K562 (cell line): ENCODE results near the gene PRSS12. TPM values are rescaled to one million over a fixed set of nuclear protein-coding genes. Genes with fewer than 3 reads are reported as not detected.

Experiments used
- ATAC-seq: fragments of 200-7000 bp; cut with Tn5 transposase; 3 replicates; pipeline ENCODE4 v1.9.1; 2020; ENCODE audit warnings: moderate library complexity
- BruUV-seq: library from RNA; stranded (reverse); fragments of 400-500 nt; replicated peaks from 2 replicates; lab custom pipeline; 2021; lab: Mats Ljungman, UMichigan
- CTCF ChIA-PET: fragments of 300-600 bp; formaldehyde crosslinking; extraction: SDS; loops from one replicate; lab custom pipeline; 2021; ENCODE audit warnings: low intra/inter-chr PET ratio; lab: Yijun Ruan, JAX
- POLR2A ChIA-PET: fragments of 300-600, 350-650 bp; sonication (Branson Sonifier 250); formaldehyde crosslinking; extraction: SDS; loops from one replicate; lab custom pipeline; 2021; ENCODE audit warnings: antibody characterized with exemption, inconsistent platforms; lab: Yijun Ruan, JAX
- DNase-seq, 4 experiments: peaks; one replicate each; pipeline versions ENCODE4 v3.0.0 to v3.0.0-alpha.2; 2011 to 2018; ENCODE audit warnings: low spot score in 3 of 4, mixed read lengths in 3 of 4; ENCODE audit errors: extremely low read depth in 1 of 4
- FAIRE-seq: peaks from 2 replicates; lab custom pipeline; 2011; peaks lifted over from hg19 to GRCh38; lab: Jason Lieb, UNC
- H2AFZ ChIP-seq: 2 replicates; pipeline ENCODE4 v1.6.0; 2011; ENCODE audit warnings: low read depth, low read length, control low read depth, inconsistent platforms
- H3K27ac ChIP-seq: fragments of 200-600 bp; 3 replicates; pipeline ENCODE4 v1.8.0; 2011; ENCODE audit warnings: low read depth, mild to moderate bottlenecking, control low read depth, inconsistent platforms, low read length, moderate library complexity, mixed read lengths; ENCODE audit errors: extremely low read depth
- H3K27me3 ChIP-seq, 2 experiments: fragments of 300-600 bp in 1 of 2; 2 replicates in 1 of 2; 3 replicates in 1 of 2; pipeline versions ENCODE4 v1.6.0 to v1.8.0; 2011; ENCODE audit warnings: inconsistent platforms in 2 of 2, low read length in 2 of 2, mild to moderate bottlenecking in 1 of 2, mixed read lengths in 1 of 2, moderate library complexity in 1 of 2; ENCODE audit not compliant: control insufficient read depth in 2 of 2, insufficient read depth in 2 of 2
- H3K36me3 ChIP-seq: fragments of 300-600 bp; 3 replicates; pipeline ENCODE4 v1.8.0; 2011; ENCODE audit warnings: mild to moderate bottlenecking, low read length, inconsistent platforms; ENCODE audit not compliant: control insufficient read depth, insufficient read depth
- H3K4me1 ChIP-seq, 2 experiments: fragments of 200-600 bp in 1 of 2; replicated peaks in 1 of 2; 2 replicates in 1 of 2; 3 replicates in 1 of 2; pipeline versions ENCODE4 v1.5.1 to v1.8.0; 2011; ENCODE audit warnings: inconsistent platforms in 2 of 2, low read length in 2 of 2, mild to moderate bottlenecking in 1 of 2, mixed read lengths in 1 of 2, moderate library complexity in 1 of 2; ENCODE audit not compliant: control insufficient read depth in 2 of 2, insufficient read depth in 2 of 2
- H3K4me2 ChIP-seq: 2 replicates; pipeline ENCODE4 v1.6.1; 2011; ENCODE audit warnings: low read length, control low read depth, inconsistent platforms, mixed read lengths; ENCODE audit not compliant: insufficient read depth
- H3K4me3 ChIP-seq: fragments of 200-600 bp; sonication (generic), shearing (Covaris generic); 2 replicates; pipeline ENCODE4 v1.5.1; 2016; ENCODE audit warnings: control low read depth, inconsistent platforms
- H3K79me2 ChIP-seq: fragments of 200-600 bp; 3 replicates; pipeline ENCODE4 v1.8.0; 2011; ENCODE audit warnings: low read length, inconsistent platforms; ENCODE audit not compliant: control insufficient read depth, insufficient read depth
- H3K9ac ChIP-seq, 2 experiments: 2 replicates each; pipeline versions ENCODE4 v1.6.0 to v1.6.1; 2011; ENCODE audit warnings: low read depth in 2 of 2, low read length in 2 of 2, control low read depth in 1 of 2, inconsistent platforms in 1 of 2, mild to moderate bottlenecking in 1 of 2, mixed read lengths in 1 of 2; ENCODE audit not compliant: insufficient read depth in 1 of 2
- H3K9me1 ChIP-seq: one replicate; pipeline ENCODE4 v1.6.0; 2011; ENCODE audit warnings: inconsistent platforms, mild to moderate bottlenecking, low read length, moderate library complexity; ENCODE audit not compliant: control insufficient read depth, insufficient read depth
- H3K9me3 ChIP-seq: replicated peaks from 2 replicates; pipeline ENCODE4 v1.5.1; 2011; ENCODE audit warnings: low read depth, low read length, inconsistent platforms; ENCODE audit not compliant: control insufficient read depth, insufficient read depth
- H4K20me1 ChIP-seq: replicated peaks from 2 replicates; pipeline ENCODE4 v1.6.1; 2011; ENCODE audit warnings: low read length, inconsistent platforms, mixed read lengths; ENCODE audit not compliant: control insufficient read depth, insufficient read depth
- ATF1 ChIP-seq, 2 experiments: fragments of 450-650 bp in 1 of 2; IDR thresholded peaks; 2 replicates each; pipeline ENCODE4 v1.6.1; 2016; ENCODE audit warnings: missing compliant biosample characterization in 1 of 2, missing genetic modification characterization in 1 of 2
- CBX5 ChIP-seq: IDR thresholded peaks from 2 replicates; pipeline ENCODE4 v1.6.1; 2014; ENCODE audit warnings: low read depth, borderline replicate concordance
- CEBPB ChIP-seq: fragments of 450-650 bp; IDR thresholded peaks from 2 replicates; pipeline ENCODE4 v1.6.1; 2016; ENCODE audit warnings: missing genetic modification characterization, missing compliant biosample characterization
- CHD2 ChIP-seq: IDR thresholded peaks from 2 replicates; pipeline ENCODE4 v1.6.1; 2011; ENCODE audit warnings: low read depth, low read length
- HNRNPK ChIP-seq: fragments of 200-400 bp; formaldehyde crosslinking; IDR thresholded peaks from one replicate; pipeline ENCODE4 v1.6.1; 2018; ENCODE audit warnings: mild to moderate bottlenecking, low read depth, low read length; ENCODE audit not compliant: poor library complexity, severe bottlenecking
- KAT8 ChIP-seq: fragments of 450-650 bp; IDR thresholded peaks from 2 replicates; pipeline ENCODE4 v1.6.1; 2016; ENCODE audit warnings: low read depth, mild to moderate bottlenecking
- LCOR ChIP-seq: sonication (generic); formaldehyde crosslinking; IDR thresholded peaks from 2 replicates; pipeline ENCODE4 v1.8.0; 2022; ENCODE audit warnings: mild to moderate bottlenecking, missing genetic modification reagents
- MBD2 ChIP-seq: sonication (generic); IDR thresholded peaks from 2 replicates; pipeline ENCODE4 v1.6.1; 2016; ENCODE audit warnings: low read depth, borderline replicate concordance
- MYBL2 ChIP-seq, 2 experiments: fragments of 450-650 bp in 1 of 2; sonication (generic) in 1 of 2; formaldehyde crosslinking in 1 of 2; IDR thresholded peaks; 2 replicates each; pipeline versions ENCODE4 v1.6.1 to v1.8.1; 2017 to 2022; ENCODE audit warnings: borderline replicate concordance in 1 of 2, inconsistent platforms in 1 of 2, low read depth in 1 of 2, mild to moderate bottlenecking in 1 of 2, missing genetic modification reagents in 1 of 2, moderate library complexity in 1 of 2
- PRDM10 ChIP-seq: fragments of 450-650 bp; IDR thresholded peaks from 2 replicates; pipeline ENCODE4 v1.6.1; 2018; ENCODE audit not compliant: partially characterized antibody
- PREB ChIP-seq: sonication (generic); formaldehyde crosslinking; IDR thresholded peaks from 2 replicates; pipeline ENCODE4 v1.8.1; 2023; ENCODE audit warnings: mild to moderate bottlenecking, missing genetic modification reagents
- TAF15 ChIP-seq: fragments of 200-400 bp; formaldehyde crosslinking; IDR thresholded peaks from 2 replicates; pipeline ENCODE4 v1.6.1; 2017; ENCODE audit warnings: mild to moderate bottlenecking, low read depth, low read length, moderate library complexity
- YY1 ChIP-seq, 3 experiments: IDR thresholded peaks; 2 replicates each; pipeline ENCODE4 v1.6.1; 2011; ENCODE audit warnings: low read length in 2 of 3, mild to moderate bottlenecking in 2 of 3, moderate library complexity in 2 of 3, borderline replicate concordance in 1 of 3, control low read depth in 1 of 3, low read depth in 1 of 3; ENCODE audit not compliant: insufficient read depth in 3 of 3, insufficient replicate concordance in 2 of 3, control insufficient read depth in 1 of 3, insufficient read length in 1 of 3; ENCODE audit errors: extremely low read depth in 1 of 3
- ZNF133 ChIP-seq: fragments of 250-450 bp; sonication (Bioruptor Pico); IDR thresholded peaks from 2 replicates; pipeline ENCODE4 v1.4.0; 2020; ENCODE audit warnings: mild to moderate bottlenecking
- ZNF316 ChIP-seq: fragments of 450-650 bp; IDR thresholded peaks from 2 replicates; pipeline ENCODE4 v1.6.1; 2016
- ZNF583 ChIP-seq: fragments of 250-450 bp; sonication (Bioruptor Pico); IDR thresholded peaks from 2 replicates; pipeline ENCODE4 v1.4.0; 2020
- ZNF764 ChIP-seq: fragments of 250-450 bp; sonication (Bioruptor Pico); IDR thresholded peaks from 2 replicates; pipeline ENCODE4 v1.4.0; 2020; ENCODE audit warnings: low read depth, mild to moderate bottlenecking, moderate library complexity
- WGBS: fragments of 100-300 bp; shearing (Covaris generic); methylation state at CpG from one replicate; pipeline ENCODE4 v1.1.6; 2016; ENCODE audit warnings: low coverage, mixed read lengths; ENCODE audit not compliant: insufficient coverage; ENCODE audit errors: missing lambda C conversion rate; 5-methylcytosine and 5-hydroxymethylcytosine counted together
- in situ Hi-C: fragments of 300-500 bp; cut with MboI; formaldehyde crosslinking; loops from 4 replicates; pipeline ENCODE4 v1.15.0; 2018; ENCODE audit warnings: inconsistent platforms, mixed read lengths
- intact Hi-C: fragments of 100-400 bp; cut with micrococcal nuclease; formaldehyde crosslinking; loops from 2 replicates; pipeline ENCODE4 v1.14.2; 2022
- polyA plus RNA-seq, 8 experiments: library from polyadenylated mRNA; depleted of rRNA in 4 of 8; stranded (reverse) in 5 of 8; unstranded in 3 of 8; fragments of >200 nt; fragmentation: Nextera tagmentation in 2 of 8; fragmentation: Illumina TruSeq in 1 of 8; extraction: Ambion mirVana in 2 of 8; extraction: Trizol in 1 of 8; gene quantifications; 2 replicates each; pipeline versions ENCODE4 v1.2.1 to v1.2.3, GENCODE V29; 2011 to 2014; ENCODE audit warnings: inconsistent platforms in 1 of 8, missing spikeins in 1 of 8
- total RNA-seq, 7 experiments: library from RNA; depleted of rRNA in 6 of 7; stranded (reverse); fragments of >200 nt in 6 of 7; fragmentation: Illumina TruSeq in 2 of 7; extraction: Trizol in 2 of 7; gene quantifications; 2 replicates each; pipeline versions ENCODE4 v1.2.1 to v1.2.3, GENCODE V29; 2011 to 2021; ENCODE audit warnings: low replicate concordance in 1 of 7

Gene PRSS12
- total and polyA plus RNA-seq, 9 of the 15 experiments (the other 6 are each of a cell fraction or from before 2014, with no cell fraction given), result 0.06 to 0.11 (median 0.09) TPM; not detected in 6

GRCh38 chr4:118343501-118343900, 9.3 kb downstream of the PRSS12 start (continued):
- TF ChIP-seq YY1 (IDR thresholded peaks at IDR 0.05; ENCODE audit: borderline replicate concordance in 1 of 3, control insufficient read depth in 1 of 3, extremely low read depth in 1 of 3, insufficient read depth in 3 of 3, insufficient read length in 1 of 3, insufficient replicate concordance in 2 of 3, low read depth in 1 of 3, low read length in 2 of 3) (no peak), KAT8 (no peak), ZNF764 (no peak), HNRNPK (no peak), MYBL2 (IDR thresholded peaks at IDR 0.05; ENCODE audit: low read depth) (no peak), MYBL2 (CRISPR knock-in tag; IDR thresholded peaks at IDR 0.05; ENCODE audit: borderline replicate concordance) (no peak), CBX5 (no peak), MBD2 (no peak), CHD2 (no peak), ZNF316 (no peak)

GRCh38 chr4:118340109-118340508, 12.7 kb downstream of the PRSS12 start:
- no peak for ATAC-seq
- in situ Hi-C loops, result no loop called here
- 0% methylated on average over 2 of the region's 2 CpGs for WGBS
- TF ChIP-seq LCOR (CRISPR knock-in tag) (no peak), ATF1 (CRISPR knock-in tag; IDR thresholded peaks at IDR 0.05) (no peak), ATF1 (tag; IDR thresholded peaks at IDR 0.05) (no peak), ZNF583 (CRISPR knock-in tag) (no peak), PRDM10 (no peak), PREB (no peak), ZNF133 (CRISPR knock-in tag) (no peak), TAF15 (no peak), CEBPB (tag) (no peak)

More at GRCh38 chr4:118340109-118340508, 12.7 kb downstream of the PRSS12 start:
- Histone ChIP-seq H4K20me1 (no peaks in the 10 kb centered on the region), H3K9ac (no peak overlapping the region), H3K4me1 (no peaks in the 10 kb centered on the region), H3K9me3 (no peaks in the 10 kb centered on the region), H2AFZ (no peak overlapping the region), H3K27me3 (no peaks in the 10 kb centered on the region), H3K27ac (no peak overlapping the region), H3K79me2 (no peaks in the 10 kb centered on the region), H3K9me1 (no peaks in the 10 kb centered on the region), H3K4me3 (no peak overlapping the region), H3K4me2 (no peak overlapping the region), H3K36me3 (no peaks in the 10 kb centered on the region)
- no peak for FAIRE-seq
- CTCF ChIA-PET, result no interaction called here
- no peak for DNase-seq
- intact Hi-C loops, result no loop called here
- no TSS peak for BruUV-seq
- POLR2A ChIA-PET, result no interaction called here
